K562 (cell line): ENCODE measurements around the gene PI16. TPM values are rescaled to one million over a fixed set of nuclear protein-coding genes. Genes with fewer than 3 reads are reported as not detected.

Experiments
- AFF1 ChIP-seq, 2 experiments: fragments of 450-650 bp; IDR thresholded peaks; 2 replicates each; pipeline ENCODE4 v1.6.1; 2018; ENCODE audit warnings: mild to moderate bottlenecking in 2 of 2, low read depth in 1 of 2; ENCODE audit not compliant: partially characterized antibody in 2 of 2
- DEAF1 ChIP-seq: fragments of 450-650 bp; formaldehyde crosslinking; IDR thresholded peaks from 2 replicates; pipeline ENCODE4 v1.4.0; 2020; ENCODE audit warnings: mild to moderate bottlenecking, moderate library complexity
- DIDO1 ChIP-seq: fragments of 450-650 bp; IDR thresholded peaks from 2 replicates; pipeline ENCODE4 v1.6.1; 2016; ENCODE audit warnings: low read depth, missing biosample characterization, missing genetic modification characterization
- FOSL1 ChIP-seq: fragments of 200-800 bp; sonication (Bioruptor generic); conservative IDR thresholded peaks from 2 replicates; pipeline ENCODE4 v1.6.1; 2016; ENCODE audit warnings: missing genetic modification characterization, missing compliant biosample characterization
- GABPB1 ChIP-seq: sonication (generic); formaldehyde crosslinking; IDR thresholded peaks from 2 replicates; pipeline ENCODE4 v1.8.0; 2022; ENCODE audit warnings: mild to moderate bottlenecking, missing genetic modification reagents
- HDAC2 ChIP-seq: fragments of 450-650 bp; IDR thresholded peaks from 2 replicates; pipeline ENCODE4 v1.6.1; 2016; ENCODE audit warnings: mild to moderate bottlenecking
- KDM1A ChIP-seq, 2 experiments: fragments of 450-650 bp; IDR thresholded peaks; 2 replicates each; pipeline ENCODE4 v1.6.1; 2016; ENCODE audit warnings: mild to moderate bottlenecking in 2 of 2
- KLF1 ChIP-seq: fragments of 450-650 bp; IDR thresholded peaks from 2 replicates; pipeline ENCODE4 v1.6.1; 2016; ENCODE audit warnings: missing genetic modification characterization, missing compliant biosample characterization
- MEF2D ChIP-seq: conservative IDR thresholded peaks from 2 replicates; pipeline ENCODE4 v1.6.1; 2016; ENCODE audit warnings: low read depth, missing genetic modification characterization, missing compliant biosample characterization
- NRF1 ChIP-seq, 2 experiments: fragments of 450-650 bp; IDR thresholded peaks in 1 of 2; conservative IDR thresholded peaks in 1 of 2; 2 replicates each; pipeline ENCODE4 v1.6.1; 2014; ENCODE audit warnings: mild to moderate bottlenecking in 2 of 2
- TRIM28 ChIP-seq: fragments of 450-650 bp; IDR thresholded peaks from 2 replicates; pipeline ENCODE4 v1.6.1; 2017
- ZFP91 ChIP-seq: sonication (generic); formaldehyde crosslinking; IDR thresholded peaks from 2 replicates; pipeline ENCODE4 v1.8.0; 2022; ENCODE audit warnings: mild to moderate bottlenecking, missing genetic modification reagents
- polyA plus RNA-seq, 8 experiments: library from polyadenylated mRNA; depleted of rRNA in 4 of 8; stranded (reverse) in 5 of 8; unstranded in 3 of 8; fragments of >200 nt; fragmentation: Nextera tagmentation in 2 of 8; fragmentation: Illumina TruSeq in 1 of 8; extraction: Ambion mirVana in 2 of 8; extraction: Trizol in 1 of 8; gene quantifications; 2 replicates each; pipeline versions ENCODE4 v1.2.1 to v1.2.3, GENCODE V29; 2011 to 2014; ENCODE audit warnings: inconsistent platforms in 1 of 8, missing spikeins in 1 of 8
- total RNA-seq, 7 experiments: library from RNA; depleted of rRNA in 6 of 7; stranded (reverse); fragments of >200 nt in 6 of 7; fragmentation: Illumina TruSeq in 2 of 7; extraction: Trizol in 2 of 7; gene quantifications; 2 replicates each; pipeline versions ENCODE4 v1.2.1 to v1.2.3, GENCODE V29; 2011 to 2021; ENCODE audit warnings: low replicate concordance in 1 of 7
- TF ChIP-seq, protein P1 (sequence below), 2 experiments: fragments of 250-450 bp in 1 of 2; fragments of 450-650 bp in 1 of 2; sonication (Bioruptor Pico) in 1 of 2; IDR thresholded peaks; 2 replicates each; pipeline versions ENCODE4 v1.6.1 to v1.8.0; 2016 to 2021; ENCODE audit warnings: mild to moderate bottlenecking in 2 of 2, moderate library complexity in 2 of 2, missing compliant biosample characterization in 1 of 2, missing genetic modification characterization in 1 of 2
- TF ChIP-seq, protein P2 (sequence below): fragments of 150-350 bp; conservative IDR thresholded peaks from 2 replicates; pipeline ENCODE4 v1.6.1; 2014; ENCODE audit warnings: low read length

PI16 gene
- total and polyA plus RNA-seq, 9 of the 15 experiments (the other 6 are each of a cell fraction or from before 2014, with no cell fraction given) = 0.06 to 0.18 TPM; not detected in 7

GRCh38 chr6:36954262-36954931 is at the start of gene PI16 (continued):
- TF ChIP-seq AFF1 (IDR thresholded peaks at IDR 0.05; ENCODE audit: low read depth in 1 of 2, partially characterized antibody in 2 of 2) = peak in 1 of 2 experiments; percentile 82
- peak; percentile 98 for TF ChIP-seq KLF1 (tag)
- TF ChIP-seq, protein P1, sequence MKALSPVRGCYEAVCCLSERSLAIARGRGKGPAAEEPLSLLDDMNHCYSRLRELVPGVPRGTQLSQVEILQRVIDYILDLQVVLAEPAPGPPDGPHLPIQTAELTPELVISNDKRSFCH (CRISPR knock-in tag; IDR thresholded peaks at IDR 0.05) = no peak
- TF ChIP-seq, protein P1 (tag; IDR thresholded peaks at IDR 0.05) = peak; percentile 92
- TF ChIP-seq ZFP91 (CRISPR knock-in tag) = no peak
- TF ChIP-seq TRIM28 = no peak
- TF ChIP-seq DIDO1 = peak; percentile 21; the same call in 1 of the 2 replicates
- peak; percentile 100 for TF ChIP-seq KDM1A (IDR thresholded peaks at IDR 0.05)
- TF ChIP-seq, protein P2, sequence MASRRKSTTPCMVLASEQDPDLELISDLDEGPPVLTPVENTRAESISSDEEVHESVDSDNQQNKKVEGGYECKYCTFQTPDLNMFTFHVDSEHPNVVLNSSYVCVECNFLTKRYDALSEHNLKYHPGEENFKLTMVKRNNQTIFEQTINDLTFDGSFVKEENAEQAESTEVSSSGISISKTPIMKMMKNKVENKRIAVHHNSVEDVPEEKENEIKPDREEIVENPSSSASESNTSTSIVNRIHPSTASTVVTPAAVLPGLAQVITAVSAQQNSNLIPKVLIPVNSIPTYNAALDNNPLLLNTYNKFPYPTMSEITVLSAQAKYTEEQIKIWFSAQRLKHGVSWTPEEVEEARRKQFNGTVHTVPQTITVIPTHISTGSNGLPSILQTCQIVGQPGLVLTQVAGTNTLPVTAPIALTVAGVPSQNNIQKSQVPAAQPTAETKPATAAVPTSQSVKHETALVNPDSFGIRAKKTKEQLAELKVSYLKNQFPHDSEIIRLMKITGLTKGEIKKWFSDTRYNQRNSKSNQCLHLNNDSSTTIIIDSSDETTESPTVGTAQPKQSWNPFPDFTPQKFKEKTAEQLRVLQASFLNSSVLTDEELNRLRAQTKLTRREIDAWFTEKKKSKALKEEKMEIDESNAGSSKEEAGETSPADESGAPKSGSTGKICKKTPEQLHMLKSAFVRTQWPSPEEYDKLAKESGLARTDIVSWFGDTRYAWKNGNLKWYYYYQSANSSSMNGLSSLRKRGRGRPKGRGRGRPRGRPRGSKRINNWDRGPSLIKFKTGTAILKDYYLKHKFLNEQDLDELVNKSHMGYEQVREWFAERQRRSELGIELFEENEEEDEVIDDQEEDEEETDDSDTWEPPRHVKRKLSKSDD = no peak
- 0 out of 4 replicates have a peak, but pooled peaks of 1 of the 2 experiments have one; percentile 4 for TF ChIP-seq NRF1 (conservative IDR thresholded peaks at IDR 0.05 in 1 of 2, IDR thresholded peaks at IDR 0.05 in 1 of 2)
- TF ChIP-seq HDAC2 = peak; percentile 100
- TF ChIP-seq DEAF1 (CRISPR knock-in tag) = no peak
- TF ChIP-seq FOSL1 (tag) = peak; percentile 93
- peak; percentile 28; the same call in 1 of the 2 replicates for TF ChIP-seq GABPB1
- TF ChIP-seq MEF2D (tag) = peak; percentile 62; the same call in 1 of the 2 replicates
